Activated naive CD8-positive, alpha-beta T cell treated with anti-CD3 and anti-CD28 coated beads, Interleukin-2, amount 50 U/mL, for 16 hours (primary cell): ENCODE results near the gene KDM4C.
"Not testable (repeated sequence)": the region's sequence is repeated elsewhere in the genome, so short reads cannot be mapped to it uniquely, and the experiment has no call there.

Experiments
- DNase-seq: peaks from one replicate; pipeline ENCODE4 v3.0.0-alpha.2; 2020; ENCODE audit warnings: low read depth, low spot score

Gene KDM4C

GRCh38 chr9:6764011-6764410 is 6.2 kb downstream of the KDM4C start:
- DNase-seq: no peak

- DNase-seq: no peak
Measured at GRCh38 chr9:6764523-6764922, 6.8 kb downstream of the KDM4C start.

GRCh38 chr9:6764950-6765349 is 7.2 kb downstream of the KDM4C start:
- DNase-seq: no peak

- DNase-seq: no peak
Measured at GRCh38 chr9:6765396-6765795, 7.6 kb downstream of the KDM4C start.

GRCh38 chr9:6766606-6767005 is 8.8 kb downstream of the KDM4C start:
- DNase-seq: no peak

- DNase-seq: not testable (repeated sequence)
Measured at GRCh38 chr9:6768587-6768986, 10.8 kb downstream of the KDM4C start.

GRCh38 chr9:6771722-6772121 is 13.9 kb downstream of the KDM4C start:
- no peak for DNase-seq

- DNase-seq: no peak
Measured at GRCh38 chr9:6777213-6777902, 19.6 kb downstream of the KDM4C start.

GRCh38 chr9:6779417-6780241 is 21.9 kb downstream of the KDM4C start:
- no peak for DNase-seq

- DNase-seq: no peak
Measured at GRCh38 chr9:6780690-6781089, 22.9 kb downstream of the KDM4C start.

- DNase-seq: no peak
Measured at GRCh38 chr9:6781476-6781875, 23.7 kb downstream of the KDM4C start.

GRCh38 chr9:6782345-6782744 is 24.6 kb downstream of the KDM4C start:
- no peak for DNase-seq

- DNase-seq: no peak
Measured at GRCh38 chr9:6782981-6783380, 25.2 kb downstream of the KDM4C start.

GRCh38 chr9:6783753-6784152 is 26.0 kb downstream of the KDM4C start:
- no peak for DNase-seq

- DNase-seq: no peak
Measured at GRCh38 chr9:6785682-6786081, 27.9 kb downstream of the KDM4C start.

- no peak for DNase-seq
Measured at GRCh38 chr9:6787793-6788161, 30.0 kb downstream of the KDM4C start.

- no peak for DNase-seq
Measured at GRCh38 chr9:6788162-6789016, 30.6 kb downstream of the KDM4C start.

- not testable (repeated sequence) for DNase-seq
Measured at GRCh38 chr9:6789017-6789338, 31.2 kb downstream of the KDM4C start.

GRCh38 chr9:6790866-6791265 is 33.1 kb downstream of the KDM4C start:
- no peak for DNase-seq

GRCh38 chr9:6793203-6793602 is 35.4 kb downstream of the KDM4C start:
- no peak for DNase-seq

GRCh38 chr9:6794936-6795335 is 37.2 kb downstream of the KDM4C start:
- DNase-seq: no peak

- DNase-seq: no peak
Measured at GRCh38 chr9:6802926-6803325, 45.2 kb downstream of the KDM4C start.
